AG04450 (cell line): ENCODE data around the gene JUN. TPM values are rescaled to one million over a fixed set of nuclear protein-coding genes. Genes with fewer than 3 reads are reported as not detected.

Experiments
- polyA plus RNA-seq: library from polyadenylated mRNA; depleted of rRNA; stranded (reverse); fragments of >200 nt; gene quantifications from 2 replicates; pipeline ENCODE4 v1.2.3, GENCODE V29; 2011; rRNA removed

JUN gene
- polyA plus RNA-seq, 1 experiment, result 48.7 TPM

Other genes with a start within 250 kb of the JUN start
- gene OMA1, start 237.3 kb downstream of the JUN start, polyA plus RNA-seq, result 12.1 and 17.3 TPM in 2 replicates
- gene TACSTD2, start 206.8 kb downstream of the JUN start, polyA plus RNA-seq, result 0.07 TPM in 2 replicates
- 19.9 and 27.3 TPM in 2 replicates for gene MYSM1, start 84.0 kb downstream of the JUN start, polyA plus RNA-seq